NB4 (cell line): Measurements from ENCODE around the gene CIB1.

Experiments used
- DNase-seq: peaks from one replicate; pipeline ENCODE4 v3.0.0; 2010; ENCODE audit warnings: low read depth
- H3K4me3 ChIP-seq: one replicate; pipeline ENCODE4 v1.5.1; 2011; ENCODE audit warnings: mild to moderate bottlenecking, low read depth, low read length, moderate library complexity
- CTCF ChIP-seq: IDR thresholded peaks from one replicate; pipeline ENCODE4 v1.5.1; 2012; ENCODE audit warnings: low read depth, low read length
- MYC ChIP-seq: IDR thresholded peaks from 2 replicates; pipeline ENCODE4 v1.6.1; 2011; ENCODE audit warnings: low read depth, low read length
- POLR2A ChIP-seq: IDR thresholded peaks from 2 replicates; pipeline ENCODE4 v1.6.1; 2011; ENCODE audit warnings: mild to moderate bottlenecking; ENCODE audit not compliant: insufficient read length; ENCODE audit errors: extremely low read depth
- TF ChIP-seq, protein P1 (sequence below): IDR thresholded peaks from 2 replicates; pipeline ENCODE4 v1.6.1; 2011; ENCODE audit warnings: low read depth, low read length

Gene CIB1

GRCh38 chr15:90222547-90222946 is 11.2 kb downstream of the CIB1 start:
- TF ChIP-seq MYC: no peak
- TF ChIP-seq, protein P1, sequence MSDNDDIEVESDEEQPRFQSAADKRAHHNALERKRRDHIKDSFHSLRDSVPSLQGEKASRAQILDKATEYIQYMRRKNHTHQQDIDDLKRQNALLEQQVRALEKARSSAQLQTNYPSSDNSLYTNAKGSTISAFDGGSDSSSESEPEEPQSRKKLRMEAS: no peak
- no peak for TF ChIP-seq POLR2A
- TF ChIP-seq CTCF: no peak
- no peak for DNase-seq
- H3K4me3 ChIP-seq: no peak overlapping the region

- peak; percentile 75 for DNase-seq
- no peak overlapping the region for H3K4me3 ChIP-seq
- no peak for TF ChIP-seq MYC
- TF ChIP-seq POLR2A: no peak
- TF ChIP-seq CTCF: peak; percentile 94
These were observed 12.4 kb downstream of the CIB1 start for GRCh38 chr15:90221246-90221900.

DNA sequence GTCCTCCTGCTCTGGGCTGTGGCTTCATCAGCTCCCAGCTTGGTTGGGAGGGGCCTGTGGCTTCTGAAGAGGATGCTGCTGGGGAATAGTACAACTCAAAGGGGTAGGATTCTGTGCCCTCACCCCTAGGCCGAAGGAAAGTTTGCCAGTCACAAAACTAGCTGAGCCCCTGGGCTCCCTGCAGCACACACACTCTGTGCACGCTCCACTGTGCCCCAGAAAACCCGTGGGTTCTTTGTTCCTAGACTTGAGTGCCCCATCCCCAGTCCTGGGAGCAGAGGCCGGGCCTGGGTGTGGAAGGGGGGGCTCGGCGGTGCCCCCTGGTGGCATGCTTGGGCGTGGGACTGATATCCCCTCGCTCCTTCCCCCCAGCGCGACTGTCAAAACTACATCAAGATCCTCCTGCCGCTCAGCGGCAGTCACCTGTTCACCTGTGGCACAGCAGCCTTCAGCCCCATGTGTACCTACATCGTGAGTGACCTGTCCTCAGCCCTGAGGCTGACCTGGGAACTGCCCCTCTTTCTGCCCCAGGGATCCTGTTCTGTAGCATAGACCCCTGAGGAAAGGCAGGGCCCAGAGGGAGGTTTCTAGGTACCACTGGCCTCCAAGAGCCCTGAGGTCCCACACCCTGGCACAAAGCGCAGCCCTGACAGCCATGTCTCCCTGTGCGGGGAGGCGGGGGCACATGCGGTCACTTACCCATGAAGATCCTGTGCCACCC is 14.2 kb downstream of the CIB1 start:
- no peak overlapping the region for H3K4me3 ChIP-seq
- DNase-seq: peak; percentile 66
- TF ChIP-seq POLR2A: no peak
- peak; percentile 89 for TF ChIP-seq CTCF
- TF ChIP-seq MYC: no peak
- TF ChIP-seq, protein P1: no peak

GRCh38 chr15:90217671-90218394 is 15.9 kb downstream of the CIB1 start:
- TF ChIP-seq POLR2A (no peak), MYC (no peak)
- no peak for DNase-seq
- no peak overlapping the region for H3K4me3 ChIP-seq

- H3K4me3 ChIP-seq: no peak overlapping the region
- DNase-seq: peak; percentile 36
- TF ChIP-seq CTCF (no peak), POLR2A (no peak), MYC (no peak)
- TF ChIP-seq, protein P1: no peak
These were observed 19.1 kb downstream of the CIB1 start for GRCh38 chr15:90214553-90215196.

DNA sequence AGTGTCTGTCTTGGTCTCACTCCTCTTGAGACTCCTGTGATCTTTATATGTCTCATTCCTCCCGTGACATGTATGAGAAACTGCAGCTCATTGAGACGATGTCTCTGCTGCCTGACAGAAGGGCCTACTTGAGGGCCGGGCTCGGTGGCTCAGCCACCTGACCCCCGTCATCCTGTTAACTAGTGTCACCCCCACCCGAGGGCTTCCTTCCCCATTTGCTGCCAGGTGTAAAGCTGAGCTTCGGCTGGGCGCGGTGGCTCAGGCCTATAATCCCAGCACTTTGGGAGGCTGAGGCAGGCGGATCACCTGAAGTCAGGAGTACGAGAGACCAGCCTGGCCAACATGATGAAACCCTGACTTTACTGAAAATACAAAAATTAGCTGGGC is 19.9 kb downstream of the CIB1 start:
- no peak for TF ChIP-seq MYC
- TF ChIP-seq, protein P1: no peak
- TF ChIP-seq POLR2A: no peak
- TF ChIP-seq CTCF: no peak
- H3K4me3 ChIP-seq: no peak overlapping the region
- no peak for DNase-seq
